Measurements from ENCODE around the gene YWHAH.

- TF ChIP-seq CTCF (IDR thresholded peaks at IDR 0.05; ENCODE audit: insufficient read depth, low read length, poor library complexity, severe bottlenecking) (no peak), EZH2phosphoT487 (conservative IDR thresholded peaks at IDR 0.05; ENCODE audit: low read length) (no peak)
Measured at GRCh38 chr22:31957970-31958594, 13.7 kb downstream of the YWHAH start.
